ENCODE data around the gene PSMB7.

GRCh38 chr9:124346347-124347163 is 68.7 kb downstream of the PSMB7 start:
- TF ChIP-seq CTCF (IDR thresholded peaks at IDR 0.05; ENCODE audit: low read depth, low read length, poor library complexity, severe bottlenecking) (no peak), EZH2phosphoT487 (IDR thresholded peaks at IDR 0.05; ENCODE audit: borderline replicate concordance, low read length) (no peak)

Measured in DOHH2 (cell line).